Psoas muscle (tissue), 8 donors: ENCODE data around the gene SAPCD2. TPM values are rescaled to one million over a fixed set of nuclear protein-coding genes. Genes with fewer than 3 reads are reported as not detected.

ENCODE experiments used
- ATAC-seq, 4 donors: fragments of 200-7000 bp; cut with Tn5 transposase; one replicate each; pipeline ENCODE4 v1.9.1; 2020; ENCODE audit warnings: moderate library complexity in 3 of 4, mild to moderate bottlenecking in 2 of 4
- DNase-seq, 2 donors: peaks; one replicate each; pipeline ENCODE4 v3.0.0-alpha.2; 2020
- H3K27ac ChIP-seq: fragments of 200-600 bp; one replicate; pipeline ENCODE4 v1.8.0; 2022
- H3K27me3 ChIP-seq, 3 donors: fragments of 200-600 bp in 1 of 3; one replicate each; pipeline versions ENCODE4 v1.6.1 to v1.8.0; 2013 to 2022; ENCODE audit warnings: low read length in 2 of 3, mild to moderate bottlenecking in 2 of 3, moderate library complexity in 1 of 3; ENCODE audit not compliant: insufficient read depth in 3 of 3
- H3K36me3 ChIP-seq, 2 donors: fragments of 200-600 bp in 1 of 2; one replicate each; pipeline versions ENCODE4 v1.6.1 to v1.8.0; 2013 to 2022; ENCODE audit warnings: low read depth in 1 of 2, mild to moderate bottlenecking in 1 of 2, moderate library complexity in 1 of 2; ENCODE audit not compliant: insufficient read depth in 1 of 2
- H3K4me1 ChIP-seq: fragments of 200-600 bp; one replicate; pipeline ENCODE4 v1.8.0; 2022
- H3K4me3 ChIP-seq: fragments of 200-600 bp; one replicate; pipeline ENCODE4 v1.8.0; 2022; ENCODE audit warnings: mild to moderate bottlenecking
- H3K9me3 ChIP-seq: fragments of 200-600 bp; one replicate; pipeline ENCODE4 v1.8.0; 2022
- WGBS, 3 donors: extraction: QIAGEN DNeasy Blood & Tissue Kit; methylation state at CpG; one replicate each; pipeline versions ENCODE4 v1.1.6 to v1.1.7; 2013; 5-methylcytosine and 5-hydroxymethylcytosine counted together
- intact Hi-C, 2 donors: fragments of 100-400 bp; cut with DNase I; formaldehyde crosslinking; loops; one replicate each; pipeline versions ENCODE4 v1.11.0 to v1.14.2; 2022
- polyA plus RNA-seq, 3 donors: library from polyadenylated mRNA; stranded (reverse); fragments of 200-250 nt; gene quantifications; one replicate each; pipeline ENCODE4 v1.2.3, GENCODE V29; 2013
- total RNA-seq, 4 donors: library from RNA; stranded (reverse); fragmentation: NEBNext Ultra II Directional in 2 of 4; extraction: Animal tissue kit (Norgen Biotek cat#: 25700) in 2 of 4; gene quantifications; one replicate each; pipeline versions ENCODE4 v1.2.1 to v1.2.4, GENCODE V29; 2021 to 2023
- TF ChIP-seq, protein P1 (sequence below): fragments of 200-600 bp; IDR thresholded peaks from one replicate; pipeline ENCODE4 v1.8.0; 2022; ENCODE audit warnings: antibody characterized with exemption
- donor health status: healthy with polysubstance abuse.
- donor health status: DM: no; HTN: no; CAD: no; lungs with moderate emphysema.
- donor health status: Bipolar disorder and iron deficiency.
- donor health status: healthy.
- donor health status: DM: yes; HTN: yes; CAD: no.
- donor health status: DM: no; HTN: no; CAD: no.
- donor health status: DM: no; HTN: no; CAD: no.
- donor health status: DM: yes; HTN: yes; CAD: no.

SAPCD2 gene
- total and polyA plus RNA-seq, 7 donors = 0.10 to 0.22 (median 0.15) TPM; not detected in 1

DNA sequence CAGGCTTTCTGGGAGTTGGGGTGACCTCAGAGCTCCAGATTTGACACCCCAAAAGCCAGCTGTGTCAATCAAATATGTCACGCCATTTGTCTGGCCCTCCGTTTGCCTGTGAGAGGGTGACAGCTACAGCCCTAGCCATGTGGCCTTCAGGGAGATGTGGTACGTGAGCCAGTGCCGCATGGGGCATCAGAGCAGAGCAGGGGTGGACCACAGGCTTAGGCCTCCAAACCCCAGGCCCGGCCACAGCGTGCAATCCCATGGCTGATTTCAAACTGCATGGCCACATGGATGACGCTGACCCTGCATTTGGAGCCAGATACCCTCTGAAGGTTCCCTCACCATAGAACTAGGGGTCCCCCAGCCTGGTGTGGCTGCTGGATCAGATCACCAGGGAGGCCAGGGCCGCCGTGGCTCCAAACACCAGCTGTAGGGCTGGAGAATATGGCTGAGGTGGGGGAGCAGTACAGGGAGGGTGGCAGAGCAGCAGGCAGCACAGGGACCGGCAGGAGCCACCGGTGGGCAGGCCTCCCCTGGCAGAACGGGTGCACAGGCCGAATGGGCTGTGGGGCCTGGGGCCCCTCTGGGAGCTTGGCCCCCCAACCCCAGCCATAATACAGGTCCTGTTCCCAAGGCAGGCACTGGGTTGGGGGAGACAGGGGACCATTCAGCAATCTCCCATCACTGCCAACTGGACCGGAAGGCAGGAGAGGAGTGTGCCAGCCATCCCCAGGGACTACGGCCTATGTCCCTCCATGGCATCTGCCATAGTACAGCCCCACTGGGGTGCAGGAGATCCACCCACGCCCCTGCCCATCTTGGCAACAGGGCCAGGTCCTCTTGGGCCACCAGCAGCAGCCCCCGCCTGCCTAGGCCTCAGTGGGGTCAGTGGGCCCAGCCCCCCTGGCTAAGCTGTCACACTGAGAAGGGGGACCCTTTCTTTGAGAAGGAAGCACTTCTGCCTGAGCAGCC lies 1.5 kb downstream of the SAPCD2 start:
- no peak for ATAC-seq
- no peak overlapping the region for H3K27ac ChIP-seq
- peaks cover 4% of the 10 kb centered on the region for H3K4me1 ChIP-seq
- no peaks in the 10 kb centered on the region for H3K9me3 ChIP-seq
- H3K36me3 ChIP-seq = no peaks in the 10 kb centered on the region
- intact Hi-C loops = loop anchor here (10.0 kb wide), 1 partner anchor 284 kb away; no protein-coding TSS in a partner anchor
- peak in 1 of 2 donors; percentile 11 for DNase-seq
- H3K4me3 ChIP-seq = no peak overlapping the region
- TF ChIP-seq, protein P1, sequence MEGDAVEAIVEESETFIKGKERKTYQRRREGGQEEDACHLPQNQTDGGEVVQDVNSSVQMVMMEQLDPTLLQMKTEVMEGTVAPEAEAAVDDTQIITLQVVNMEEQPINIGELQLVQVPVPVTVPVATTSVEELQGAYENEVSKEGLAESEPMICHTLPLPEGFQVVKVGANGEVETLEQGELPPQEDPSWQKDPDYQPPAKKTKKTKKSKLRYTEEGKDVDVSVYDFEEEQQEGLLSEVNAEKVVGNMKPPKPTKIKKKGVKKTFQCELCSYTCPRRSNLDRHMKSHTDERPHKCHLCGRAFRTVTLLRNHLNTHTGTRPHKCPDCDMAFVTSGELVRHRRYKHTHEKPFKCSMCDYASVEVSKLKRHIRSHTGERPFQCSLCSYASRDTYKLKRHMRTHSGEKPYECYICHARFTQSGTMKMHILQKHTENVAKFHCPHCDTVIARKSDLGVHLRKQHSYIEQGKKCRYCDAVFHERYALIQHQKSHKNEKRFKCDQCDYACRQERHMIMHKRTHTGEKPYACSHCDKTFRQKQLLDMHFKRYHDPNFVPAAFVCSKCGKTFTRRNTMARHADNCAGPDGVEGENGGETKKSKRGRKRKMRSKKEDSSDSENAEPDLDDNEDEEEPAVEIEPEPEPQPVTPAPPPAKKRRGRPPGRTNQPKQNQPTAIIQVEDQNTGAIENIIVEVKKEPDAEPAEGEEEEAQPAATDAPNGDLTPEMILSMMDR = no peak
- peaks cover 0 to 10% (median 5%) of the 10 kb centered on the region in 3 donors for H3K27me3 ChIP-seq
- WGBS, 3 donors = 82 to 89% (median 88%) methylated on average over 15 to 17 of the region's 17 CpGs

DNA sequence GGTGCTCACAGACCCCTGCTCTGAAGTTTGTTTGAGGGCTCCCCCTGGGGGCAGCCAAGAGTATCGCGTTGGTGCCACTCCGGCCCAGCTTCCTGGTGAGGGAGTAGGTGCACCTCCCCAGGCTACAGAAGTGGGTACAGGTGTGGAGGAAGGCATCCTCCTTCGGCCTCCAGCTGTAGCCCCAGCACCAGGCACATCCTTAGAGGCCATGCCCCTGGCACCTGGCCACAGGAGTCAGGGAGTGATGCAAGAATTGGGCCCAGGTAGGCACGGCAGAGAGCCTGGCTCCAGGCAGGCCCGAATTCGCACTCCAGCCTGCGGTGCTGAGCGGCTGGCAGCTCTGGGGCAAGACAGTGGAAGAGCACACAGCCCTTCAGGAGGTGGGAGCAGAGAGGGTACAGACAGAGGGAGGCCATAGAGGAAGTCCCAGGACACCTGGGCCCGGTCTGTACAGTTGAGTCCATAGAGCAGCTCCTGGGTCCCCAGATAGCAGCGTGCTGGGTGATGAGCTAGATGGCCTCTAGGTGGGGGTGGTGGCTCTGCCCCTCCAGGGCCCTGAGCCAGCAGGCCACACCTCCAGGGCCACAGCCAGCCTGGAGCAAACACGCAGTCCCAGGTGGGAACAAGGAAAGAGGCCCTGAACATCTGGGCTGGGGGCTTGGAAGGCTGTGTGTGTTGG lies 2.4 kb downstream of the SAPCD2 start:
- DNase-seq (peak; percentile 74 to 87), ATAC-seq (peak; percentile 55 to 71 (median 66))
- TF ChIP-seq, protein P1 = peak; percentile 73
- intact Hi-C loops = loop anchor here (10.0 kb wide), 1 partner anchor 283 kb away; no protein-coding TSS in a partner anchor
- H3K27ac ChIP-seq = no peak overlapping the region
- H3K36me3 ChIP-seq = no peaks in the 10 kb centered on the region
- H3K4me1 ChIP-seq = peaks cover 4% of the 10 kb centered on the region
- H3K4me3 ChIP-seq = no peak overlapping the region
- H3K27me3 ChIP-seq = peaks cover 0 to 10% (median 5%) of the 10 kb centered on the region in 3 donors
- 57 to 59% (median 59%) methylated on average over 12 of the region's 12 CpGs for WGBS, 3 donors
- no peaks in the 10 kb centered on the region for H3K9me3 ChIP-seq

DNA sequence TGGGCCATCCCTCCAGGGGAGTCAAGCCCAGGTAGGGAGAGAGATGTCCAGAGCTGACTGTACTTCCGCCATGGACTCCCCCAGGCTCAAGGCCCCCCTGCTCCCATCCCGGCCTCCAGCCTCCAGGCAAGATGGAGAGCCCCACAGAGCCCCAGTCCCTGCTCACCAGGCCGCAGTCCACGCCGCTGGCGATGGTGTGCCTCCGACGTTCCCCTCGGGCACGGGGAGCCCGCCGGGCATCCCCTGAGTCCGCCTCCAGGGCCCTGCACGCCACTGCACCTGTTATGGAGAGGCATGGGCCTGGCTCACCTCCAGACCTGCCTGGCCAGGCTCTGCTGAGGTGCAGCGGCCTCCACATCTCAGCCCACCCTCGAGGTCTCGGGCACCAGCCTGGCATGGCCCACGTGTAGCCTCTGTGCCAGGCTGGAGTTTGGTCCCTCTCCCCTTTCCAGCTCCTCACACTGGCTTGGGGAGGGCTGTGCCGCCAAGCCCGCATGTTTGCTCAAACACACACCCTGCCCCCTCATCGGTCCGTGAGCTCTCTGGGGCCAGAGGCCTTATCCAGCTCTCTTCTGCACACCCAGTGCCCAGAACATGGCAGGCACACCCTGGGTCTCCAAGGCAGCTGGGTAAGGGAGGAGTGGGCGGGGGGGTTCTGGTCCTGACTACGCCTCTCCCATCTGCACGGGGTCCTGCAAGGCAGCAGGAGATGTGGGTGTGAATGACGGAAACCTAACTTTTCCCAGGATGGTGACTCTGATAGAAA lies 4.1 kb downstream of the SAPCD2 start:
- ATAC-seq (no peak), DNase-seq (no peak)
- H3K27ac ChIP-seq = no peak overlapping the region
- no peaks in the 10 kb centered on the region for H3K36me3 ChIP-seq
- WGBS, 3 donors = 82 to 91% (median 82%) methylated on average over 23 to 26 of the region's 26 CpGs
- intact Hi-C loops = loop anchor here (10.0 kb wide), 1 partner anchor 281 kb away; no protein-coding TSS in a partner anchor
- H3K4me3 ChIP-seq = no peak overlapping the region
- H3K27me3 ChIP-seq = peaks cover 0 to 10% (median 5%) of the 10 kb centered on the region in 3 donors
- H3K9me3 ChIP-seq = no peaks in the 10 kb centered on the region
- TF ChIP-seq, protein P1 = no peak
- peaks cover 4% of the 10 kb centered on the region for H3K4me1 ChIP-seq

DNA sequence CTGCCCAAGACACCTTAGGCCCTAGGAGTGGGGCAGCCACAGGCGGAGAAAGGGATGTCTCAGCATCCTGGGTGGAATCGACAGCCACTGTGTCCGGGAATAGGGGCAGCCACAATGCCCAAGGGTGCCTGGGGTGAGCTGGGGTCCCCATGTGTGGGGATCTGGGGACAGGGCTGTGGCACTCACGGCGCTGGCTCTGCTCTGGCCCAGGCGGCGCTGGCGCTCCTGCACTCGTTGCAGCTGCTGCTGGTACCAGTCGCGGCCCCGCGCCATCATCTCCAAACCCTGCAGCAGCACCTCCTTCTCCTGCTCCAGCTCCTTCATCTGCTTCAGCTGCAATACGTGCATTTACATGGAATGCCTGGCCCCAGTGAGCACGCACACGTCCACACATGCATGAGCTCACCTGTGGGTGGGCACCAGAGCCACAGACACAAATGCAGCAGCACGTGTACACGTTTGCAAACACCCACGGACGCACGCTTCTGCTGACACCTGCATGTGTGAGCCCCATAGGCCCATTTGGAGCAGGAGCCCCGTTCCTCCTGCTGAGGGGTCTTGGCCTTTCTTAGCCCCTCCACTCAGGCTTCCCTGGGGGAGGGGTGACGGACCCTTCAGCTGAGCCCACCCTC lies 4.9 kb downstream of the SAPCD2 start:
- Histone ChIP-seq H3K36me3 (no peaks in the 10 kb centered on the region), H3K27me3 (peaks cover 0 to 10% (median 5%) of the 10 kb centered on the region in 3 donors), H3K9me3 (no peaks in the 10 kb centered on the region), H3K4me1 (no peaks in the 10 kb centered on the region), H3K27ac (no peak overlapping the region), H3K4me3 (no peak overlapping the region)
- TF ChIP-seq, protein P1 = no peak
- DNase-seq (no peak), ATAC-seq (no peak)
- intact Hi-C loops = loop anchor here (2.0 to 10.0 kb wide), 2 partner anchors 19 to 281 kb away; partner anchors contain the start of gene NPDC1 (in 1 of the 2)
- whole genome bisulfite sequencing, 3 donors = 93 to 95% (median 93%) methylated on average over 22 to 23 of the region's 23 CpGs
